ENCODE data around the gene INPP1.
A peak's percentile ranks its signal among the peaks of the same experiment; 100 is the strongest.
"Not testable (repeated sequence)": the region's sequence is repeated elsewhere in the genome, so short reads cannot be mapped to it uniquely, and the experiment has no call there.

INPP1 gene

GRCh38 chr2:190343536-190344275, at the start of gene INPP1:
TSS of gene INPP1 (plus strand) at chr2:190343589. CDS start at chr2:190360103, 16,514 bp downstream.
- Histone ChIP-seq H3K27ac (peak within 1 kb of the TSS; percentile 87 to 97), H3K4me3 (peak within 1 kb of the TSS; percentile 95)
- TF ChIP-seq CTCF (IDR thresholded peaks at IDR 0.05), result no peak
- peak; percentile 82 for DNase-seq (ENCODE audit: low spot score)

- H3K27ac ChIP-seq; DNase-seq (ENCODE audit: low spot score); H3K4me3 ChIP-seq: not testable (repeated sequence)
Measured at GRCh38 chr2:190297880-190298279, 45.5 kb upstream of the INPP1 start.

GRCh38 chr2:190301032-190301431, 42.4 kb upstream of the INPP1 start:
- no peak for DNase-seq (ENCODE audit: low spot score)
- no peak overlapping the region for H3K27ac ChIP-seq
- no peak for TF ChIP-seq CTCF (IDR thresholded peaks at IDR 0.05)
- H3K4me3 ChIP-seq, result no peak overlapping the region

- Histone ChIP-seq H3K27ac (no peak overlapping the region), H3K4me3 (no peak overlapping the region)
- DNase-seq (ENCODE audit: low spot score), result no peak
- no peak for TF ChIP-seq CTCF (IDR thresholded peaks at IDR 0.05)
Measured at GRCh38 chr2:190302052-190302451, 41.3 kb upstream of the INPP1 start.

GRCh38 chr2:190303647-190304046, 39.7 kb upstream of the INPP1 start:
- DNase-seq (ENCODE audit: low spot score), result no peak
- no peak overlapping the region for H3K27ac ChIP-seq
- H3K4me3 ChIP-seq, result no peak overlapping the region
- TF ChIP-seq CTCF (IDR thresholded peaks at IDR 0.05), result no peak

- no peak for TF ChIP-seq CTCF (IDR thresholded peaks at IDR 0.05)
- no peak overlapping the region for H3K4me3 ChIP-seq
- no peak overlapping the region for H3K27ac ChIP-seq
- no peak for DNase-seq (ENCODE audit: low spot score)
Measured at GRCh38 chr2:190304404-190304803, 39.0 kb upstream of the INPP1 start.

- Histone ChIP-seq H3K4me3 (no peak overlapping the region), H3K27ac (no peak overlapping the region)
- no peak for TF ChIP-seq CTCF (IDR thresholded peaks at IDR 0.05)
- no peak for DNase-seq (ENCODE audit: low spot score)
Measured at GRCh38 chr2:190308031-190308430, 35.4 kb upstream of the INPP1 start.

Data from coronary artery (tissue), 2 donors.